GM12891 (cell line): Measurements from ENCODE around the gene FOXE3.
A peak's percentile ranks its signal among the peaks of the same experiment; 100 is the strongest.

Experiments
- DNase-seq: peaks from one replicate; pipeline ENCODE4 v3.0.0; 2011; ENCODE audit warnings: low spot score; ENCODE audit not compliant: insufficient read length
- FAIRE-seq: peaks from 2 replicates; lab custom pipeline; 2011; peaks lifted over from hg19 to GRCh38; lab: Jason Lieb, UNC
- PAX5 ChIP-seq: IDR thresholded peaks from 2 replicates; pipeline ENCODE4 v1.6.1; 2011; ENCODE audit warnings: low read length, moderate library complexity, mild to moderate bottlenecking; ENCODE audit not compliant: insufficient read depth, severe bottlenecking
- POLR2A ChIP-seq: IDR thresholded peaks from 2 replicates; pipeline ENCODE4 v1.6.1; 2011; ENCODE audit warnings: low read depth, low read length, control low read depth
- POLR2AphosphoS5 ChIP-seq: IDR thresholded peaks from 2 replicates; pipeline ENCODE4 v1.6.1; 2011; ENCODE audit warnings: low read depth, low read length, control low read depth
- POU2F2 ChIP-seq: IDR thresholded peaks from 2 replicates; pipeline ENCODE4 v1.6.1; 2011; ENCODE audit warnings: low read depth, mild to moderate bottlenecking, control low read depth, low read length, moderate library complexity
- SPI1 ChIP-seq: IDR thresholded peaks from 2 replicates; pipeline ENCODE4 v1.6.1; 2011; ENCODE audit warnings: low read depth, low read length, control low read depth
- TAF1 ChIP-seq: IDR thresholded peaks from 2 replicates; pipeline ENCODE4 v1.6.1; 2011; ENCODE audit warnings: low read depth, low read length, control low read depth

Gene FOXE3

GRCh38 chr1:47402591-47402990 is 13.5 kb upstream of the FOXE3 start:
- TF ChIP-seq TAF1 (no peak), POLR2AphosphoS5 (no peak), POLR2A (no peak), POU2F2 (no peak), SPI1 (no peak), PAX5 (no peak)
- DNase-seq (no peak), FAIRE-seq (no peak)

- no peak for TF ChIP-seq POLR2A
- TF ChIP-seq SPI1: peak; percentile 28; the same call in 1 of the 2 replicates
- DNase-seq (no peak), FAIRE-seq (no peak)
Observed at GRCh38 chr1:47403321-47403910, 12.7 kb upstream of the FOXE3 start.

- no peak for FAIRE-seq
- TF ChIP-seq POU2F2: no peak
- no peak for TF ChIP-seq TAF1
- no peak for TF ChIP-seq PAX5
- TF ChIP-seq SPI1: no peak
- TF ChIP-seq POLR2A: no peak
- TF ChIP-seq POLR2AphosphoS5: no peak
- DNase-seq: no peak
Observed at GRCh38 chr1:47405697-47406096, 10.4 kb upstream of the FOXE3 start.

DNA sequence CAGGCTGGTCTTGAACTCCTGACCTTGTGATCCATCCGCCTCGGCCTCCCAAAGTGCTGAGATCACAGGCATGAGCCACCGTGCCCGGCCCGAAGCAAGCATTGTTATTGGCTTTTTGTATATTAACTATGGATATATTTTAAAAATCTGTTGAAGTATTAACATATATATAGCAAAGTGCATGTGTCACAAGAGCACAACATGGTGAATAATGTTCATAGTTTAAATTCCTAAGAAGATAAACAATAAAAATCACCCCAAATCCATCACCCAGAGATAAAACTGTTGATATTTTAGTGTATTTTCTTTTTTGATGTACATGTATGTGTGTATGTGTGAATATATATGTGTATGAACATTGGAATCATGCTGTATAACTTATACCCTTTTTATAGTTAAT is 9.1 kb upstream of the FOXE3 start:
- TF ChIP-seq POLR2AphosphoS5: no peak
- TF ChIP-seq PAX5: no peak
- no peak for TF ChIP-seq SPI1
- no peak for TF ChIP-seq POLR2A
- no peak for TF ChIP-seq POU2F2
- TF ChIP-seq TAF1: no peak
- FAIRE-seq (no peak), DNase-seq (no peak)

GRCh38 chr1:47407481-47407880 is 8.6 kb upstream of the FOXE3 start:
- TF ChIP-seq SPI1 (no peak), POLR2A (no peak), POU2F2 (no peak)
- DNase-seq: no peak
- FAIRE-seq: no peak

GRCh38 chr1:47409311-47410067 is 6.6 kb upstream of the FOXE3 start:
- DNase-seq (no peak), FAIRE-seq (no peak)
- no peak for TF ChIP-seq TAF1
- TF ChIP-seq PAX5: no peak
- no peak for TF ChIP-seq SPI1
- no peak for TF ChIP-seq POU2F2
- TF ChIP-seq POLR2AphosphoS5: no peak
- no peak for TF ChIP-seq POLR2A

DNA sequence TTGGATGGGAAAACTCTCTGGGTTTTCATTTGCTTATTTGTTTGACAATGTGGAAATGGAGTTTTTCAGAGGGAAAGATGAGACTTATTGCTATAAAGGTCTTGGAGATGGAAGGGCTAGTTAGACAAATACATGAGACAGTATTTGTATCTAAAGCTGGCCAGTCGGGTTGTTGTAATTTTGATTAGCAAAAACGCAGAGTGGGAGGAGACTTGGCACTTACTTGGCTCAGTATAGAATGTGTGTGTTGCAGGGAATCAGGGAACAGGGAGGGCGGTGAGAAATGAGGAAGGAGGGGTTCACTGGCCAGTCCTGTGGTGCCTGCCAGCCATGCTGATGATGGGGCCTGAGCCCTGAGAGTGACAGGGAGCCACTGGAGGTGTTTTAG is 6.0 kb upstream of the FOXE3 start:
- TF ChIP-seq POU2F2 (no peak), PAX5 (no peak), POLR2AphosphoS5 (no peak), TAF1 (no peak), POLR2A (no peak), SPI1 (no peak)
- FAIRE-seq (no peak), DNase-seq (no peak)

- DNase-seq (no peak), FAIRE-seq (no peak)
- no peak for TF ChIP-seq PAX5
- no peak for TF ChIP-seq POLR2AphosphoS5
- TF ChIP-seq POLR2A: no peak
- no peak for TF ChIP-seq TAF1
- TF ChIP-seq SPI1: no peak
- TF ChIP-seq POU2F2: no peak
Observed at GRCh38 chr1:47411436-47411835, 4.6 kb upstream of the FOXE3 start.

- TF ChIP-seq TAF1 (no peak), POLR2AphosphoS5 (no peak), POU2F2 (no peak), PAX5 (no peak), SPI1 (no peak), POLR2A (no peak)
- DNase-seq (no peak), FAIRE-seq (no peak)
Observed at GRCh38 chr1:47412437-47412836, 3.6 kb upstream of the FOXE3 start.

- DNase-seq (peak; percentile 42), FAIRE-seq (no peak)
- TF ChIP-seq PAX5 (no peak), SPI1 (no peak), POLR2AphosphoS5 (no peak), POLR2A (no peak), POU2F2 (no peak), TAF1 (no peak)
Observed at GRCh38 chr1:47416319-47417169, 459 bp downstream of the FOXE3 start.
